Measurements from ENCODE around the gene SUSD6.

The SUSD6 gene

DNA sequence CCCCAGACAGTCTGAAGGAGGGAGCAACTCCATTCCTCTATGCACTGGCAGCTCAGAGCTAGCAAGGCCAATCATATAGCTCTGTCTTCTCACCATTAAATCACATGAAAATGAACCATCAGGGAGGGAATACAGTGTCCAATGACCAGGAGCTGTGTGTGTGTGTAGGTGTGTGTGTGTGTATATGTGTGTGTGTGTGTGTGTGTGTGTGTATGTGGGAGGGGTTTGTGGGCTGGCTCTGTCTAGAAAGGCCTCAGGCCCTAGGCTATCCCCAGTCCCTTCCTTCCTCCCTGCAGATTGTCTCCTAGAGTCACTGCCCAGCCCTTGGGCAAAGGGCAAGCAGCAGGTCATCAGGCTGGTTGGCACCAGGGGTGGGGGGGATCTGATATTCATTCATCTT, 5.7 kb upstream of the SUSD6 start:
- peak; percentile 13 for DNase-seq (ENCODE audit: low read depth)
- TF ChIP-seq, protein P1, sequence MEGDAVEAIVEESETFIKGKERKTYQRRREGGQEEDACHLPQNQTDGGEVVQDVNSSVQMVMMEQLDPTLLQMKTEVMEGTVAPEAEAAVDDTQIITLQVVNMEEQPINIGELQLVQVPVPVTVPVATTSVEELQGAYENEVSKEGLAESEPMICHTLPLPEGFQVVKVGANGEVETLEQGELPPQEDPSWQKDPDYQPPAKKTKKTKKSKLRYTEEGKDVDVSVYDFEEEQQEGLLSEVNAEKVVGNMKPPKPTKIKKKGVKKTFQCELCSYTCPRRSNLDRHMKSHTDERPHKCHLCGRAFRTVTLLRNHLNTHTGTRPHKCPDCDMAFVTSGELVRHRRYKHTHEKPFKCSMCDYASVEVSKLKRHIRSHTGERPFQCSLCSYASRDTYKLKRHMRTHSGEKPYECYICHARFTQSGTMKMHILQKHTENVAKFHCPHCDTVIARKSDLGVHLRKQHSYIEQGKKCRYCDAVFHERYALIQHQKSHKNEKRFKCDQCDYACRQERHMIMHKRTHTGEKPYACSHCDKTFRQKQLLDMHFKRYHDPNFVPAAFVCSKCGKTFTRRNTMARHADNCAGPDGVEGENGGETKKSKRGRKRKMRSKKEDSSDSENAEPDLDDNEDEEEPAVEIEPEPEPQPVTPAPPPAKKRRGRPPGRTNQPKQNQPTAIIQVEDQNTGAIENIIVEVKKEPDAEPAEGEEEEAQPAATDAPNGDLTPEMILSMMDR (IDR thresholded peaks at IDR 0.05; ENCODE audit: insufficient read depth, low read depth, low read length, missing control alignments), result no peak
- no peak overlapping the region for H3K4me3 ChIP-seq (ENCODE audit: low read length)

DNA sequence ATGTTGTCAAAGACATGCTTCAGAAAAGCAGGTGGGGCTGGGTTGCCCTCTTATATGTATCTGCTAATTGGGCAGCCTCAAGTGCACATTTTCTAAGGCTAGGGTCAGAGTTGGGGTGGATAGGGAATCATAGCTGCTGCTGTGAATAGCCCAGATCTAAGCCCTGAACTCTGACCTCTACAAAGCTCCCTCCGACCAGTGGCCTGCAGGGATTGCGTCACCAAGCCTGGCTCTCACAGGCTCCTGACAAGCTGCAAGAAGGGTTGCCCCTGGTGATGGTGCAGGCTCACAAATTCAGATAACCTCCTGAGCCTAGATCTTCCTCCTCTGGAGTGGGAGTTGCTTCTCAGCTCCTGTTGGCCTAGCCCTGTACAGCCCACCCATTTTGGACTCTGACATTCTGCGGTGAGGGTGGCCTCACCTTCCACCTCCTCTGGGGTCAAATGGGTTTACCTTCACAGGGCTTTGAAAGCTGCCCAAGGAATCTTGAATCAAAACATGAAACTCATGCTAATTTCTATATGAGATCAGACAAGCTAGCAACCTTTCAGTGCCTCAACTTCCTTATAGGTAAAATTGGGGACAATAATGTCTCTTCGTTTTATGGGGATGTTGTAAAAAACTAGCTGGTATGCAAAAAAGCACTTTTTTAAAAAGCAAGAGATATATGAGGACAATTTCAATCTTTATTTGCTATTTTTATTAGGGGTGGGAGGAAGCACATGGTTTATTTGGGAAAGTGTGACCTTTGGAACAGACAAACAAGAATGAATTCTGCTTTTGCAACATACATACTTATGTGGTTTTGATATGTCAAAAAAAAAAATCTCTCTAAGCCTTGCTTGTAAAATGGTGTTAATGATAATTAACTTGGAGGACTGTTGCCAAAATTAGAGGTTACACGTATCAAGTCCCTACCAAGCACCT, 4.9 kb upstream of the SUSD6 start:
- DNase-seq (ENCODE audit: low read depth), result no peak
- TF ChIP-seq, protein P1 (IDR thresholded peaks at IDR 0.05; ENCODE audit: insufficient read depth, low read depth, low read length, missing control alignments), result no peak
- no peak overlapping the region for H3K4me3 ChIP-seq (ENCODE audit: low read length)

DNA sequence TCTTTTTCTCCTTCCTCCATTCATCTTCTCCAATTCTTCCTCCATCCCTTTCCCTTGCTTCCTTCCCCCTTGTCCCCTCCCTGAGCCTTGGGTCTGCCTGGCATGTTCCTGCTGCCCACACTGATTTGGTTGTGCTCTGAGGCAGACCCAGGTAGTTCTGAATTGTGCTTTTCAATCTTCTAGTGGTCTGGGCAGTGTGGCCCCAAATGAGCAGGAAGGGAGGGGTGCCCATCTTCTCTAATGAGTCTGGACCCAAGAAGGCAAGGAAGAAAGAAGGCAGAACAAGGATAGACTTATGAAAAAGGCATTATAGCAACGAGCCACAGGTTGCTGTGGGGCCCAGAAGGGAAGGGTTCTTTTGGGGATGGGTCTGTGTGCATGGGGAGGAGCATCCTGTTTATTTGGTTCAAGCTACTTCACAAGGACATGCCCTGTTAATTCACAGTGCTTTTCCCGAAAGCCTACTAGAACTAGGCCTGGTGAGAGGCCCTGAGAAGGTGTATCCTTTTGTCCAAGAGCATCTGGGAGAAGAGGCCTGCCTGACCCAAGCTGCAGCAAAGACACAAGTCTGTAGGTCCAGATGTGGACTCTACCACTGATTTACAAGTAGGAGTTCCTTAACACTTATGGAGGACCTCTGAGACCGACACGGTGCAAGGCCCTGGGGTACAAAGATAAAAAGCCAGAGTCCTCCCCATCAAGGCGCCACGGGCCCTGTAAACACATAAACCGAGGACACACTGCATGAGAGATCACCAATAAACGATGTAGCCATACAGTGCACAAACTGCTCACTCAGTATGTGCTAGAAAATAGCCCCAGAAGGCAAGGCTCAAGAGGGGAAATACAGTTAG, 1.1 kb upstream of the SUSD6 start:
- DNase-seq (ENCODE audit: low read depth), result no peak
- H3K4me3 ChIP-seq (ENCODE audit: low read length), result peak overlapping the region; percentile 49
- TF ChIP-seq, protein P1 (IDR thresholded peaks at IDR 0.05; ENCODE audit: insufficient read depth, low read depth, low read length, missing control alignments), result no peak

DNA sequence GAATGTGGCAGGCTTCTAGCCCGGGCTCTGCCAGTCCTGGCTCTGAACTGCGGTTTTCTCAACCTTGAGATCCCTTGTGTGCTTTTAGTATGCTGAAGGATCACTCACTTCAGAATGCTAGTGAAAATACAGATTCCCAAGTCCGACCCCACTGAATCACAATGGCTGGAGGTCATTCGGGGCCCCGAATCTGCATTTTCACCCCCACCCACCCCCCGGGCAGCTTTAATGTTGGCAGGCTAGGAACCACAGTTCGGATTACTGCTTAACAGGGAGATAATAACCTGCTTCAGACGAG, 573 bp upstream of the SUSD6 start:
- TF ChIP-seq, protein P1 (IDR thresholded peaks at IDR 0.05; ENCODE audit: insufficient read depth, low read depth, low read length, missing control alignments), result no peak
- peak overlapping the region; percentile 49 for H3K4me3 ChIP-seq (ENCODE audit: low read length)
- DNase-seq (ENCODE audit: low read depth), result no peak

DNA sequence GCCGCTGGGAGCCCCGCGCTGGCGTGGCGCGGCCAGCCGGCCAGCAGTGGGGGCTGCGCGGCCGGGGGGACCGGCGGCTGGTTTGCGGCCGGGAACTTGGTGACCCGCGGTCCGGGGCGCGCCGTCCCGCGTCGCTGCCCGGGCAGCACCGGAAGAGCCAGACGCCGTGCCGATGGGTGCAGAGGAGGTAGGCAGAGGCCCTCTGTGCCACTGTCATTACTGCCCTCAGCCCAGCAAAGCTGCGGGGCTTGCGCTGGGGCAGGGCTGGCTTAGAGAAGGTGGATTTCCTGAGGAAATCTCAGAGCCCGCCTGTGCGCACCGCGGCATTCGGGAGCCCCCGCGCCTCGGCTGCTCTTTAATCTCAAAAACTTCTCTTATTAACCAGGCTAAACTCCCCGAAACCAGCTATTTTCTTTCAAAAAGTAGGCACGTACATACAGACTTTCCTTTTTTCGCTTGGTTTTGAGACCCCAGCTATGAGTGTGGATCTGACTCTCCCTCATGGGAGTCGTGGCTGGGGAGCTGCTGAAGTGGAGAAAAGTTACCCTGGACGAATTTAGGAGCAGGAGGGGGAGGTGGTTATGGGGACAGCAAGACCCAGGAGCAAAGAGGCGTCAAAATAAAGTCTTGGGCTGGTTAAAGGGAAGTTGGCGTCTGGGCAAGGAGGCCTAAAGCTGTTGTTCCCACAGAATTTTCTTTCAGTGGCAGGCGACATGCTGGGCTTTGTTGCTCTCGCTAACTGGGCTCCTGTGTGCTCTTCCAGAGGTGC, 802 bp downstream of the SUSD6 start:
- peak overlapping the region; percentile 79 for H3K4me3 ChIP-seq (ENCODE audit: low read length)
- TF ChIP-seq, protein P1 (IDR thresholded peaks at IDR 0.05; ENCODE audit: insufficient read depth, low read depth, low read length, missing control alignments), result no peak
- DNase-seq (ENCODE audit: low read depth), result peak; percentile 33

DNA sequence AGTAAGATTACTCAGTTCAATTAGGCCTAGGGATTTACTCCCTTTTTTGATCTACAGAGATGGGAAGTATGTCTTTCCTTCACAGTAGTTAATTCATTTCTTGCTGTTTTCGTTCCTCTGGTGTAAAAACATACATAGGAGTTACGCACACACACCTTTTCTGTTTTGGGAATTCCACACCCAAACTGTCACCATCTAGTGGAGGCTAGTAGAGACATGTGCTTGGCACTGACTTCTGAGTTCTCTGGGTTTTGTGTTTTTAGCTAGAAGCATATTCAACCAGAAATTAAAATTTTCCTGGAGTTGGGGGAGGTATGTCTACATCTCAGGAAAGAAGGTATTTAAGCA, 1.4 kb downstream of the SUSD6 start:
- TF ChIP-seq, protein P1 (IDR thresholded peaks at IDR 0.05; ENCODE audit: insufficient read depth, low read depth, low read length, missing control alignments), result peak; percentile 36
- peak overlapping the region; percentile 79 for H3K4me3 ChIP-seq (ENCODE audit: low read length)
- DNase-seq (ENCODE audit: low read depth), result peak; percentile 65
